ENCODE data around the gene RIC1. TPM values are rescaled to one million over a fixed set of nuclear protein-coding genes. Genes with fewer than 3 reads are reported as not detected.
"Not testable (repeated sequence)": the region's sequence is repeated elsewhere in the genome, so short reads cannot be mapped to it uniquely, and the experiment has no call there.

Gene RIC1
- total RNA-seq, 1 donor from 2014 or later, result 40.7 TPM

- no peaks in the 10 kb centered on the region for H3K27me3 Mint-ChIP-seq (ENCODE audit: low read depth)
- no peak overlapping the region for H3K4me3 Mint-ChIP-seq (ENCODE audit: unreplicated experiment)
- peak overlapping the region; percentile 81 for H3K27ac Mint-ChIP-seq (ENCODE audit: unreplicated experiment)
- peaks cover 59% of the 10 kb centered on the region for H3K4me1 Mint-ChIP-seq (ENCODE audit: low read depth)
- peaks cover 21% of the 10 kb centered on the region for H3K36me3 Mint-ChIP-seq (ENCODE audit: low read depth)
- peaks cover 4% of the 10 kb centered on the region for H3K9me3 Mint-ChIP-seq (ENCODE audit: low read depth)
- TF ChIP-seq CTCF (IDR thresholded peaks at IDR 0.05), result no peak
- DNase-seq (ENCODE audit: low spot score), result no peak
Observed at GRCh38 chr9:5715548-5716127, 86.7 kb downstream of the RIC1 start.

DNA sequence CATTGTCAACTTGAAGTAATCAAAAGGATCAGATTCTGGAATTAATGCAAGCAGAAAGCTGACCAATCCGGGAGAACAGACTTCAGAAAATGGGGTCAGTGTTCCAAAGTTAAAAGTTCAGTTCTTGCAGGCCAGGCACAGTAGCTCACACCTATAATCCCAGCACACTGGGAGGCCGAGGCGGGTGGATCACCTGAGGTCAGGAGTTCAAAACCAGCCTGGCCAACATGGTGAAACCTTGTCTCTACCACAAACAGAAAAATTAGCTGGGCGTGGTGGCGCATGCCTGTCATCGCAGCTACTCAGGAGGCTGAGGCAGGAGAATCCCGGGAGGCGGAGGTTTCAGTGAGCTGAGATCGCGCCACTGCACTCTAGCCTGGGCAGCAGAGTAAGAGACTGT lies 88.5 kb downstream of the RIC1 start:
- not testable (repeated sequence) for H3K27ac Mint-ChIP-seq (ENCODE audit: unreplicated experiment); DNase-seq (ENCODE audit: low spot score); H3K27me3 Mint-ChIP-seq (ENCODE audit: low read depth); H3K4me3 Mint-ChIP-seq (ENCODE audit: unreplicated experiment); H3K9me3 Mint-ChIP-seq (ENCODE audit: low read depth)
- H3K36me3 Mint-ChIP-seq (ENCODE audit: low read depth), result peaks cover 28% of the 10 kb centered on the region
- H3K4me1 Mint-ChIP-seq (ENCODE audit: low read depth), result peaks cover 56% of the 10 kb centered on the region

DNA sequence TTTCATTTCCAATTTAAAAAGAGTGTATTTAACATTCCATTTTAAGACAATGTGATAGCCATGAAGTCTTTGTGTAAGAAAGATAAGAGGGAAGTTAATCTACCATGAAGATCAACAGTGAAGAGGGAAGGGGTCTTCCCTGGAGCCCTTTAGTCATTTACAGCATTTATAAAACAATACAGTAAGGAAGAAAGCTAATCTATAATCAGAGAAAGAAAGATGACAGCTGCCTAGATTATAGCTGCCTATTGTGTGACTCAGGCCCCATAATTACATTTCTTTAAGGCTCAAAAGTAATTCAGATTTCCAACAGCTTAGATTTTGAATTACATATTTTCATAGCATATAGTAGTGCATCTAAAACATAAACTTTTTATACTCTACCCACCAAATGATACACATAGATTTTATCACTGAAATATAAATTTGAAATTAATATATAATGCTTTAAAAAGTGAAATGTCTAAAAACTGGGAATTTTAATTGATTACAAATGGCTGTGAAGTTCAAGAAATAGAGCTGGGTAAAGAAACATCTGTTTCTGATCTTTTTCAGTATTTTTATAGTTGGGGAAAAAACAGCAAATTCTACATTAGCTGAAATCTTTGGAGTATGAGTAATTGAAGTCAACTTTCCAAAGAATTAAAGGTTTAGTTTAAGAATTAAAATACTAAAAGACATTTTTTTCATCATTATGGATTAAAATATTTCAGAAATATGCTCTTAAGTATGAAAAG lies 89.6 kb downstream of the RIC1 start:
- Mint-ChIP-seq H3K27ac (ENCODE audit: unreplicated experiment) (peak overlapping the region; percentile 58), H3K36me3 (ENCODE audit: low read depth) (peaks cover 35% of the 10 kb centered on the region), H3K9me3 (ENCODE audit: low read depth) (peaks cover 8% of the 10 kb centered on the region), H3K4me3 (ENCODE audit: unreplicated experiment) (no peak overlapping the region), H3K4me1 (ENCODE audit: low read depth) (peaks cover 47% of the 10 kb centered on the region), H3K27me3 (ENCODE audit: low read depth) (no peaks in the 10 kb centered on the region)
- DNase-seq (ENCODE audit: low spot score), result no peak
- TF ChIP-seq CTCF (IDR thresholded peaks at IDR 0.05), result no peak

- Mint-ChIP-seq H3K27me3 (ENCODE audit: low read depth) (no peaks in the 10 kb centered on the region), H3K27ac (ENCODE audit: unreplicated experiment) (peak overlapping the region; percentile 76), H3K9me3 (ENCODE audit: low read depth) (peaks cover 8% of the 10 kb centered on the region), H3K36me3 (ENCODE audit: low read depth) (peaks cover 39% of the 10 kb centered on the region), H3K4me1 (ENCODE audit: low read depth) (peaks cover 41% of the 10 kb centered on the region), H3K4me3 (ENCODE audit: unreplicated experiment) (no peak overlapping the region)
- TF ChIP-seq CTCF (IDR thresholded peaks at IDR 0.05), result no peak
- no peak for DNase-seq (ENCODE audit: low spot score)
Observed at GRCh38 chr9:5719100-5719926, 90.4 kb downstream of the RIC1 start.

DNA sequence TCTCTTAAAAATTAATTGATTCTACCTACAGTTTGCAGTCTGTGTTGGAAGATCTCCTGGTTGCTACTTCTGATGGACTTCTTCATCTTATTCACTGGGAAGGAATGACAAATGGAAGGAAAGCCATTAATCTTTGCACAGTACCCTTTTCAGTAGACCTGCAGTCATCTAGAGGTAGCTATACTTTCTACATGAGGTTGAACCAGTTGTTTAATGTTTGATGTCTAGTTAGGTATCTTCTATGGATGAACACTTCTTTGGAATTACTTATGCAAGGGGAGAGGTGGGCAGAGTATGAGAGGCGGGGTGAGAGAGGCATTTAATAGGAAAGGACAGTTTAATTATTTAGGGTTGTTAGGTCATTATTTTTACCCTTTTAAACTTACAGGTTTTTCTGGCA lies 91.2 kb downstream of the RIC1 start:
- H3K36me3 Mint-ChIP-seq (ENCODE audit: low read depth), result peaks cover 43% of the 10 kb centered on the region
- DNase-seq (ENCODE audit: low spot score), result no peak
- no peaks in the 10 kb centered on the region for H3K27me3 Mint-ChIP-seq (ENCODE audit: low read depth)
- H3K4me3 Mint-ChIP-seq (ENCODE audit: unreplicated experiment), result no peak overlapping the region
- peaks cover 8% of the 10 kb centered on the region for H3K9me3 Mint-ChIP-seq (ENCODE audit: low read depth)
- TF ChIP-seq CTCF (IDR thresholded peaks at IDR 0.05), result no peak
- no peak overlapping the region for H3K27ac Mint-ChIP-seq (ENCODE audit: unreplicated experiment)
- peaks cover 32% of the 10 kb centered on the region for H3K4me1 Mint-ChIP-seq (ENCODE audit: low read depth)

Data from chondrocyte (in vitro differentiated cells).